Caco-2 (cell line): ENCODE measurements around the gene MKX. TPM values are rescaled to one million over a fixed set of nuclear protein-coding genes. Genes with fewer than 3 reads are reported as not detected.

Source experiments
- BruUV-seq: library from RNA; stranded (reverse); fragments of 400-500 nt; replicated peaks from 2 replicates; lab custom pipeline; 2021; lab: Mats Ljungman, UMichigan
- CTCF ChIA-PET: fragments of 300-600 bp; sonication (Branson Sonifier 250); formaldehyde crosslinking; loops from one replicate; lab custom pipeline; 2022; ENCODE audit warnings: antibody characterized with exemption; lab: Charles Lee
- POLR2A ChIA-PET: fragments of 300-600 bp; sonication (Branson Sonifier 250); formaldehyde crosslinking; loops from one replicate; lab custom pipeline; 2022; ENCODE audit warnings: antibody characterized with exemption; lab: Charles Lee
- DNase-seq, 2 experiments: peaks; one replicate each; pipeline versions ENCODE4 v3.0.0 to v3.0.0-alpha.2; 2020 to 2022
- H3K27me3 ChIP-seq: replicated peaks from 2 replicates; pipeline ENCODE4 v1.6.0; 2011; ENCODE audit warnings: low read length; ENCODE audit not compliant: control insufficient read depth, insufficient read depth
- H3K36me3 ChIP-seq: 2 replicates; pipeline ENCODE4 v1.5.1; 2011; ENCODE audit warnings: low read length; ENCODE audit not compliant: control insufficient read depth, insufficient read depth
- H3K4me1 ChIP-seq: fragments of 250-450 bp; sonication (Bioruptor Pico); 2 replicates; pipeline ENCODE4 v1.5.1; 2020; ENCODE audit warnings: mild to moderate bottlenecking
- H3K4me3 ChIP-seq: 2 replicates; pipeline ENCODE4 v1.5.1; 2011; ENCODE audit warnings: low read depth, mild to moderate bottlenecking, control low read depth, low read length
- H3K9me3 ChIP-seq: fragments of 250-450 bp; sonication (Bioruptor Pico); 2 replicates; pipeline ENCODE4 v1.5.1; 2020; ENCODE audit warnings: mild to moderate bottlenecking, moderate library complexity
- H3K27ac Mint-ChIP-seq: one replicate; pipeline ENCODE4 v1.8.0; 2022; ENCODE audit warnings: mixed read lengths; ENCODE audit not compliant: unreplicated experiment
- H3K27me3 Mint-ChIP-seq: one replicate; pipeline ENCODE4 v1.8.0; 2022; ENCODE audit warnings: mixed read lengths; ENCODE audit not compliant: insufficient read depth, unreplicated experiment
- H3K36me3 Mint-ChIP-seq: one replicate; pipeline ENCODE4 v1.8.0; 2022; ENCODE audit warnings: mild to moderate bottlenecking, mixed read lengths; ENCODE audit not compliant: insufficient read depth, unreplicated experiment
- H3K4me1 Mint-ChIP-seq: one replicate; pipeline ENCODE4 v1.8.0; 2022; ENCODE audit warnings: low read depth, mixed read lengths; ENCODE audit not compliant: unreplicated experiment
- H3K4me3 Mint-ChIP-seq: one replicate; pipeline ENCODE4 v1.8.0; 2022; ENCODE audit warnings: mild to moderate bottlenecking, moderate library complexity, mixed read lengths; ENCODE audit not compliant: unreplicated experiment
- H3K9me3 Mint-ChIP-seq: one replicate; pipeline ENCODE4 v1.8.0; 2022; ENCODE audit warnings: mixed read lengths; ENCODE audit not compliant: unreplicated experiment
- intact Hi-C: fragments of 100-400 bp; cut with micrococcal nuclease; formaldehyde crosslinking; loops from one replicate; pipeline ENCODE4 v1.10.0; 2022; ENCODE audit not compliant: unreplicated experiment
- total RNA-seq: library from RNA; stranded (reverse); gene quantifications from 2 replicates; pipeline ENCODE4 v1.2.3, GENCODE V29; 2022
- TF ChIP-seq, protein P1 (sequence below), 2 experiments: fragments of 200-600 bp in 1 of 2; IDR thresholded peaks; 1 replicate in 1 of 2; 2 replicates in 1 of 2; pipeline versions ENCODE4 v1.5.1 to v1.8.0; 2011 to 2022; ENCODE audit warnings: antibody characterized with exemption in 1 of 2, control low read depth in 1 of 2, inconsistent platforms in 1 of 2, low read depth in 1 of 2, low read length in 1 of 2, mild to moderate bottlenecking in 1 of 2, moderate library complexity in 1 of 2; ENCODE audit not compliant: insufficient read depth in 1 of 2, severe bottlenecking in 1 of 2, unreplicated experiment in 1 of 2

Gene MKX
- total RNA-seq, 1 experiment from 2014 or later, result 0.64 TPM

DNA sequence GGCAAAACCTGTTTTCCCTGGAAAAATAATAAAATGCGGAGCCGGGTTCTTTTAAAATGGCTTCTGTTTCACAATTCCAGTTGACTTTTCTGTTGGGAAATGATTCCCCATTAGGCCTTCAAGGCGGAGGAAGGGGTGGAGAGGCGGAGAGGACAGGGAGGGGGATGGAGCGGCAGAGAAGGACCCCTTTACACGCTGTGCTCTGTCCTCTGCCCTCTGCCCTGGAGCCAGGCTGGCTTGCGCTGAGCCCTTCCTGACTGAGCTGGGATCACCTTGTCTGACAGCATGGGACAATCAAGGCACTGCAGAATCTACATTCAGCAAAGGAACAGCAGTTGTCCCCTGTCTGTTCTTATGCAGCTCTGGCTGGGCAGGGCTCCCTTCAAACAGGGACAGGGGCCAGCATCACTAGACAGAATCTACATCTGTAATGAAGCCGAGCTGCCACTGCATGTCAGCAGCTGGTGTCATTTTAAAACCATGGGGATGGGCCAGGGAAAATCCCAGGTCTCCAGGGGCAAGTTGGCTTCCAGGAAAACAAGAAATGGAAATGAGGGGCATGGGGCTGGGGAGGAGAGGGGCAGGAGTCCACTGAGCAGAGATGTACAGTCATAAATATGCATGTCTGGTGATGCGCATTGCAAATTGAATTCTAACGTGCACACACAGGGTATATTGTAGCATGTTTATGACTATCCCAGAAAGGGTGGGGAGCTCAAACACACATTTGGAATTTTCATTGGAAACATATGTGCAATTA, 120.0 kb downstream of the MKX start:
- intact Hi-C loops, result no loop called here
- DNase-seq, result no peak
- Histone ChIP-seq H3K9me3 (no peaks in the 10 kb centered on the region), H3K27me3 (no peaks in the 10 kb centered on the region), H3K4me3 (no peak overlapping the region), H3K36me3 (no peaks in the 10 kb centered on the region), H3K4me1 (no peaks in the 10 kb centered on the region)
- Mint-ChIP-seq H3K36me3 (no peaks in the 10 kb centered on the region), H3K27ac (no peak overlapping the region), H3K4me1 (no peaks in the 10 kb centered on the region), H3K27me3 (peaks cover 30% of the 10 kb centered on the region), H3K4me3 (no peak overlapping the region), H3K9me3 (no peaks in the 10 kb centered on the region)
- no TSS peak for BruUV-seq
- ChIA-PET CTCF (no interaction called here), POLR2A (no interaction called here)
- TF ChIP-seq, protein P1, sequence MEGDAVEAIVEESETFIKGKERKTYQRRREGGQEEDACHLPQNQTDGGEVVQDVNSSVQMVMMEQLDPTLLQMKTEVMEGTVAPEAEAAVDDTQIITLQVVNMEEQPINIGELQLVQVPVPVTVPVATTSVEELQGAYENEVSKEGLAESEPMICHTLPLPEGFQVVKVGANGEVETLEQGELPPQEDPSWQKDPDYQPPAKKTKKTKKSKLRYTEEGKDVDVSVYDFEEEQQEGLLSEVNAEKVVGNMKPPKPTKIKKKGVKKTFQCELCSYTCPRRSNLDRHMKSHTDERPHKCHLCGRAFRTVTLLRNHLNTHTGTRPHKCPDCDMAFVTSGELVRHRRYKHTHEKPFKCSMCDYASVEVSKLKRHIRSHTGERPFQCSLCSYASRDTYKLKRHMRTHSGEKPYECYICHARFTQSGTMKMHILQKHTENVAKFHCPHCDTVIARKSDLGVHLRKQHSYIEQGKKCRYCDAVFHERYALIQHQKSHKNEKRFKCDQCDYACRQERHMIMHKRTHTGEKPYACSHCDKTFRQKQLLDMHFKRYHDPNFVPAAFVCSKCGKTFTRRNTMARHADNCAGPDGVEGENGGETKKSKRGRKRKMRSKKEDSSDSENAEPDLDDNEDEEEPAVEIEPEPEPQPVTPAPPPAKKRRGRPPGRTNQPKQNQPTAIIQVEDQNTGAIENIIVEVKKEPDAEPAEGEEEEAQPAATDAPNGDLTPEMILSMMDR (IDR thresholded peaks at IDR 0.05; ENCODE audit: insufficient read depth in 1 of 2, low read depth in 1 of 2, low read length in 1 of 2, severe bottlenecking in 1 of 2, unreplicated experiment in 1 of 2), result no peak

DNA sequence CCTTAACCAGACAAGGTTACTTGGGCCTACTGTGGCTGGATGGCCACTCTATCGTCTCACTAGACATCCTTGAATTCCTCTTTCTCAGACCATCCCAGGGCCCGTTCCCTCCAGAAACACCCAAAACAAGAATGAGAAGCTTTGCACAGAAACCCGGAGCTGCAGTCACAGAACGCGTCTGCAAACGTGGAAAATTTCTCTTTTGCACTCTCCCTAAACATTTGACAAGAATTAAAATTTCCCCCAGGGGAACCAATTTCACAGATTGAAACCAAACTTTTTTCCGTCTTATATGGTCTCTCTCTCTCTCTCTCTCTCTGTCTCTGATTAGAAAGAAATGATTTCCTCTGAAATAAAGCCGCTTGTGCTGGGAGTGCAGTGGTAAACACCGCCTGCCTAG, 120.7 kb downstream of the MKX start:
- Histone ChIP-seq H3K9me3 (no peaks in the 10 kb centered on the region), H3K36me3 (no peaks in the 10 kb centered on the region), H3K4me1 (no peaks in the 10 kb centered on the region), H3K27me3 (no peaks in the 10 kb centered on the region), H3K4me3 (no peak overlapping the region)
- no peaks in the 10 kb centered on the region for H3K4me1 Mint-ChIP-seq
- BruUV-seq, result no TSS peak
- H3K36me3 Mint-ChIP-seq, result no peaks in the 10 kb centered on the region
- TF ChIP-seq, protein P1 (IDR thresholded peaks at IDR 0.05; ENCODE audit: insufficient read depth in 1 of 2, low read depth in 1 of 2, low read length in 1 of 2, severe bottlenecking in 1 of 2, unreplicated experiment in 1 of 2), result no peak
- no peak for DNase-seq
- H3K9me3 Mint-ChIP-seq, result no peaks in the 10 kb centered on the region
- ChIA-PET CTCF (no interaction called here), POLR2A (no interaction called here)
- no peak overlapping the region for H3K27ac Mint-ChIP-seq
- peaks cover 27% of the 10 kb centered on the region for H3K27me3 Mint-ChIP-seq
- intact Hi-C loops, result no loop called here
- H3K4me3 Mint-ChIP-seq, result no peak overlapping the region

Other genes with a start within 250 kb of the MKX start
- 154 and 164 TPM in 2 replicates for gene RAB18, start 241.5 kb downstream of the MKX start, total RNA-seq